Measurements from ENCODE around the gene ATXN1.
"Not testable (repeated sequence)": the region's sequence is repeated elsewhere in the genome, so short reads cannot be mapped to it uniquely, and the experiment has no call there.

Gene ATXN1

GRCh38 chr6:16409531-16410441, 351.5 kb downstream of the ATXN1 start:
- in situ Hi-C loops (cut with HindIII; ENCODE audit: low sequenced_read_pairs): loop anchor here (10.0 kb wide), 1 partner anchor 135 kb away; no protein-coding TSS in a partner anchor

GRCh38 chr6:16408766-16409165, 352.5 kb downstream of the ATXN1 start:
- in situ Hi-C loops (cut with HindIII; ENCODE audit: low sequenced_read_pairs): no loop called here

- in situ Hi-C loops (cut with HindIII; ENCODE audit: low sequenced_read_pairs): no loop called here
Observed at GRCh38 chr6:16406966-16407365, 354.3 kb downstream of the ATXN1 start.

GRCh38 chr6:16406538-16406937, 354.7 kb downstream of the ATXN1 start:
- in situ Hi-C loops (cut with HindIII; ENCODE audit: low sequenced_read_pairs): not testable (repeated sequence)

DNA sequence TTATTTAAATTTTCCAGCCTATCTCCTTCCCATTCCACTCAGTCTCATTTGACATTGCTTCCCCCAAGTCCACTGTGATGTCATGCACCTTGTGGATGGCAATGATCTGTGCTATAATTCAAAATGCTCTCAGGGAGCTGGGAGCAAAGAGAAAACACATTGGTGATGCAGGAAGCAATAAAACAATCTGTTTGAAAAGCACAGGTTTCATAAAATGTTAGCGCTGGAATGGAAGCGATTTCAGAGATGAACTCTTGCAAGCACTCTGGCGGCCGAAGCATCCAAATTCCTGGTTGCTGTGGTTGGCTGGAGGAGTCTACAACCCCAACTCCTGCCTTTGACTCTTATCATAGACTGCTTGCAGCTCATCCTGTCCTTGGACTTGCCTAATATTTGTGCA, 355.9 kb downstream of the ATXN1 start:
- in situ Hi-C loops (cut with HindIII; ENCODE audit: low sequenced_read_pairs): no loop called here

DNA sequence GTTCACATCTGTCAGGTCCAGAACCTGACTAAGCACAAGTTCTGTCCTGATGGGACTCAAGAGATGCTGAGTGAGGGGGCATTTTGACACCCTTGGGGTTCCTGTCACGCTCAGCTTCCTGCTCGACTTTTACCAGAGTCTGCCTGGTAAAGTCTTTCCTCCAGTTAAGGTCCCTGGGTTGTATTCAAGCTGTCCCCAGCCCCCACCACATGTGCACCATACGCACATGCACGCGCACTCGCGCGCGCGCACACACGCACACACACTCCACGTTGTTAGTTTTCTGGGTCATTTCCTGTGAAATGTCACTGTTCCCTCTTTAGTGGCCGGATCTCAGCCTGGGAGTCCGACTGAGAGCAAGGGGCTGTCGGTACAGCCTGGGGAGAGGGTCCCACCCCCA, 356.8 kb downstream of the ATXN1 start:
- in situ Hi-C loops (cut with HindIII; ENCODE audit: low sequenced_read_pairs): no loop called here

DNA sequence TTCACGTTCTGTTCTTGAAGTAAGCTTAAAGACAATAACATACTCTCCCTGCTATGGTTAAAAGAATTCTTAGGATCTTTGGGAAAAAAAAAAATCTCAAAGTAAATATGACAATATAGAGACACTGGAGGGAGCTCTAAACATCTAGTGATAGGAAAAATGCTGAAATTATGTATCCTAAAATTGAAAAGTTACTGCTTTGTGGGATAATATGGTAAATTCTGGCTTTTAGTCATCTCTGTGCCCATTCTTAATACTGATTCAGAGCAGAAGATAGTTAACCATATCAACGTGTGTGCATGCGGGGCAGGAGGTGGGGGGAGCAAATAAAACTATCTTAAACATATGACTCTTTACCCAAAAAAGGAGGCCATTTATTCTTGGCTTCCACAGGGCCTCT, 357.4 kb downstream of the ATXN1 start:
- in situ Hi-C loops (cut with HindIII; ENCODE audit: low sequenced_read_pairs): no loop called here

- in situ Hi-C loops (cut with HindIII; ENCODE audit: low sequenced_read_pairs): no loop called here
Observed at GRCh38 chr6:16402581-16402900, 358.7 kb downstream of the ATXN1 start.

- in situ Hi-C loops (cut with HindIII; ENCODE audit: low sequenced_read_pairs): no loop called here
Observed at GRCh38 chr6:16400248-16400760, 361.0 kb downstream of the ATXN1 start.

DNA sequence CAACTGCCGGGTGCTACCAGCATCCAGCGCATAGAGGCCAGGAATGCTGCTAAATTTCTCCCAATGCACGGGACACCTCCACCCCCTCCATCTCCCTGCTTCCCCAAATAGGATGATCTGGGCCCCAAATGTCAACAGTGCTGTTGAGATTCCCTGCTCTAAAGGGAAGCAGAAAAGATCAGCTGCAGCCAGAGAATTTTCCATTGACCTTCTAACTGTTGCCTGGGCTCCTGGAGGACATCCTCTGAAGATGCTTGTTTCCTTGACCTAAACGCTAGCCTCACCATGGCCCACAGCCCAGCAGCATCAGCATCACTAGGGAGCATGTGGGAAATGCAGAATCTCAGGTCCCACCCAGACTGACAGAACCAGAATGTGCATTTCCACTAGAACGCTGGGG, 361.6 kb downstream of the ATXN1 start:
- in situ Hi-C loops (cut with HindIII; ENCODE audit: low sequenced_read_pairs): no loop called here

DNA sequence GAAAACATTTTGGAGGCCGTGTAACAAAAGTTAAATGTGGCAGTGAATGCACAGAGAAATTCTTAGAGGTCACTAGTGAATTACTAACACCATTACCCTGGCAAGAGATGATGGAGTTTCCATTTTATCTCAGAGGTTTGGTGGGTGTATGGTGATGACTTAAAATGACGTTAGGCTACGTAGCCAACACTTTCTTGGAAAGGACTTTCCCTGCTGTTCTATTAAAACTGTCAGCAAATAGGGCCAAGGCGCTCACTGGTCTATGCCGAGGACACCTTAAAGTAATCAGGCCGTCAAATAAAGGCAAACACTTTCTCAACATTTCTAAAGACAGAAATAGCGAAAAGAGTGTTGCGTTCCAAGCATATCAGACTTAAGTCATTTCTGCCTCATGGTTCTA, 362.1 kb downstream of the ATXN1 start:
- in situ Hi-C loops (cut with HindIII; ENCODE audit: low sequenced_read_pairs): no loop called here

DNA sequence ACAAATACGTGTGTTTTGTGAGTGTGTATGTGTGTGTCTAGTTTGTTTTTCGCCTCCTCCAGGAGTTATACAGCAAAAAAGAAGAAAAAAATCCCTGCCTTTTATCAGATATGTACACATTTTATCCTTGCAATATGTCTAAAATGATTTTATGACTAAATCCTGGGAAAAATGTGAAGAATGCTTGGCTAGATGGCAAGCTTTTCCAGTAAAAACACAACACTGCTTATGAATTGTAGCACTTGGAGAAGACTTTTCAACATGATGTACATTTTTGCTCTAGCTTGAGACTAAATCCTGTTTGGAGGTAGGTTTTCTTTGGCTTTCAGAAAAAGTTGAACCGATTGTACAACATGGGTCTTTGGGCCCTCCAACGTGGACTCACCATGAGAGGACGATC, 362.7 kb downstream of the ATXN1 start:
- in situ Hi-C loops (cut with HindIII; ENCODE audit: low sequenced_read_pairs): no loop called here

DNA sequence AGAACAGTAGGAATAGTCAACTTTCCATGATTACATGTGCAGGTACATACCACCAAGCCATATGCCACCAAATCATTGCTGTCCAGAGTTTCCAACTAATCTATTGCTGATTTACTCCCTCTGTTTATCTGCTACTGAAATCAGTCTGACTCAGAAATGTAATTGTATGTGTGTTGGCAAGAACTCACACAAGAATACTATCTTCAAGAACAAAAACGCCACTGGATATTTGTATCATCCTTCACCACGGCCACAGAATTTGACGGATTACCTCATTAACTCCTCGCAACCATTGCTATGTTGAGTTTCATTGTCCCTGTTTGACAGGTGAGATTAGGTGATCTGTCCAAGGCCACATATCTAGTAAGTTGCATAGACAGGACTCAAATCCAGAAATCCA, 363.6 kb downstream of the ATXN1 start:
- in situ Hi-C loops (cut with HindIII; ENCODE audit: low sequenced_read_pairs): no loop called here

DNA sequence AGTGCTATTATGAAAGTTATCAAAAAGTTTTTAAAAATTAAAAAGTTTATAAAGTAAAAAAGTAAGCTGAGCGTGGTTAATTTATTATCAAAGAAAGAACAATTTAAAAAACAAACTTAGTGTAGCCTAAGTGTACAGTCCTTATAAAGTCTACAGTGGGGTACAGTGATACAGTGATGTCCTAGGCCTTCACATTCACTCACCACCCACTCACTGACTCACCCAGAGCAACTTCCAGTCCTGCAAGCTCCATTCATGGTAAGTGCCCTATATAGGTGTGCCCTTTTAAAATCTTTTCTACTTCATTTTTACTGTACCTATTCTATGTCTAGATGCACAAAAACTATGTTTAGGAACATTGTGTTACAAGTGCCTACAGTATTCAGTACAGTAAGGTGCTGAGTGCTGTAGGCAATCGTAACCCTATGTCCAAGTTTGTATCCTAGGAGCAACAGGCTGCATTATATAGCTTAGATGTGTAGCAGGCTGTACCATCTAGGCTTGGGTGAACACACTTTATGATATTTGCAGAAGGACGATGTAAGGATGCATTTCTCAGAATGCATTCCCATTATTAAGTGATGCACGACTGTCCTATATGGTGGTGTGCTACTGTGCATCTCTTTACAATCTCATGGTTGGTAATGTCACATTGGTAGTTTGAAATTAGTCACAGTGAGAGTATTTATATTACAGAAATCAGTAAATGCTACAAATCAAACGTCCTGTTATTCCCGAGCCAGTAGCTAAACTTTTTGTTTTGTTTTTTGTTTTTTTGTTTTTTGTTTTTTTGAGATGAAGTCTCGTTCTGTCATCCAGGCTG, 364.6 kb downstream of the ATXN1 start:
- in situ Hi-C loops (cut with HindIII; ENCODE audit: low sequenced_read_pairs): no loop called here

GRCh38 chr6:16394632-16395031, 366.6 kb downstream of the ATXN1 start:
- in situ Hi-C loops (cut with HindIII; ENCODE audit: low sequenced_read_pairs): loop anchor here (5.0 kb wide), 1 partner anchor 42 kb away; no protein-coding TSS in a partner anchor

- in situ Hi-C loops (cut with HindIII; ENCODE audit: low sequenced_read_pairs): loop anchor here (5.0 kb wide), 1 partner anchor 41 kb away; no protein-coding TSS in a partner anchor
Observed at GRCh38 chr6:16393326-16393725, 367.9 kb downstream of the ATXN1 start.

DNA sequence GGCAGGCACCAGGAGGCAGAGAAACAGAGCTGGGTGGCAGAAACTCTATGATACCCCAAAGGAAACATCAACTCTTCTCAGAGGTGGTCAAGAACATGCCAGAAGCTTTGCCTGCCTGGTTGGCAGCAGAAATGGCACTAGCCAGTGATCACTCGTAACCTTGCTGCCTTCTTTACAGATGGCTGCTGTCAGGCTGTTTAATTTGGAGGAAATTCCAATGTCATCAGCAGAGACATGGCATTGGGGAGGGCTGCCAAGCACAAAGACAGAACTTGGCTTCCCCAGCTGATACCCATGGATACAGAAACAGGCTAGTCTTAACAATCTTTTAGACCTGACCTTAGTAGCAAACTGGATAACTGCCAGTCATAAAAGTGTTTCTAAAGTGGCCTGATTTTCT, 369.2 kb downstream of the ATXN1 start:
- in situ Hi-C loops (cut with HindIII; ENCODE audit: low sequenced_read_pairs): loop anchor here (5.0 kb wide), 1 partner anchor 40 kb away; no protein-coding TSS in a partner anchor

- in situ Hi-C loops (cut with HindIII; ENCODE audit: low sequenced_read_pairs): loop anchor here (5.0 kb wide), 1 partner anchor 39 kb away; no protein-coding TSS in a partner anchor
Observed at GRCh38 chr6:16391451-16391912, 369.8 kb downstream of the ATXN1 start.

GRCh38 chr6:16390909-16391450, 370.3 kb downstream of the ATXN1 start:
- in situ Hi-C loops (cut with HindIII; ENCODE audit: low sequenced_read_pairs): loop anchor here (5.0 kb wide), 1 partner anchor 39 kb away; no protein-coding TSS in a partner anchor

- in situ Hi-C loops (cut with HindIII; ENCODE audit: low sequenced_read_pairs): loop anchor here (5.0 kb wide), 1 partner anchor 37 kb away; no protein-coding TSS in a partner anchor
Observed at GRCh38 chr6:16389642-16390041, 371.6 kb downstream of the ATXN1 start.

GRCh38 chr6:16388488-16388887, 372.8 kb downstream of the ATXN1 start:
- in situ Hi-C loops (cut with HindIII; ENCODE audit: low sequenced_read_pairs): no loop called here
